ENCODE results near the gene DENND5B.

DENND5B gene

DNA sequence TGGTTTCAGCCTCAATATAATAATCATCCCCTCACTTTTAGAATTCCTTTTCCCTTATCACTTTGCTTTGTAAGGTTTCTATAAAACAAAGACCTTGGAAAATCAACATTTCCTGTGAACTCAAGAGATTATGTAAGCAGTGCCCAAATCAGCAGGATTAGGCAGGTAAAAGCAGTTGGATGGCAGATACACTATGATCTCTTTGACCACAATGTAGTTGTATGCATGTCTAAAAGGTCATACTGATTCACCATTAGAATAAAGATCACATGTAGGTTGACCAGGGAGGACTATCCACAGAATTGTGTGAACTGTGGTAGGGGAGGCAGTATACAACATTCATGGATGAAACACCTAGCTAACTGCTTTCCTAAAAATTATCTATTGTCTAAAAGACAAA is 57.5 kb downstream of the DENND5B start:
- CTCF ChIA-PET: no interaction called here

DNA sequence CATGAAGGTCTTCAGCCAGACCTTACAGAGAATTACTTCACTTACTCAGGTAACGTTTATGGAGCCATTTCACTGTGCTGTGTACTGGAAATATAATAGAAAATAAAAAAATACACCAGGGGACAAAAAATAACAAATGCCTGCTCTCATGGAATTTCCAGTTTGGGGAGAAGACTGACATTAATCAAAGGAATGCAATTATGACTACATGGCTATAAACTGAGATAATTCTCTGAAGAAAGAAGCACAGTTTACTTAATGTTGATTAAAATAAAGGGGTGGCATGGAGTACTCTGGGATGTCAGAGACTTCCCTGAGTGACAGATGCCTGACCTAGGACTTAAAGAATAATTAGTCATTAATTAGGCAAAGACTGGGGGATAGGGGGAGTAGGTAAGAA is 59.0 kb downstream of the DENND5B start:
- no peak overlapping the region for H3K27ac ChIP-seq (ENCODE audit: extremely low read depth, low read depth, low read length)
- CTCF ChIA-PET: no interaction called here
- H3K36me3 ChIP-seq (ENCODE audit: control insufficient read depth in 2 of 2, insufficient read depth in 1 of 2, low read length in 2 of 2): no peaks in the 10 kb centered on the region
- no peaks in the 10 kb centered on the region for H3K9me3 ChIP-seq (ENCODE audit: control insufficient read depth, insufficient read depth, low read depth, low read length)
- H3K4me1 ChIP-seq (ENCODE audit: control insufficient read depth, insufficient read depth, low read length): peaks cover 7% of the 10 kb centered on the region; the same call in 1 of the 2 replicates
- TF ChIP-seq PRDM6 (tag by site-specific recombination; IDR thresholded peaks at IDR 0.05) (0 out of 2 replicates have a peak, but pooled peaks have one; percentile 34), ZNF23 (tag by site-specific recombination; IDR thresholded peaks at IDR 0.05; ENCODE audit: borderline replicate concordance) (no peak), ZEB2 (tag by site-specific recombination; IDR thresholded peaks at IDR 0.05) (no peak), ZNF341 (tag by site-specific recombination; IDR thresholded peaks at IDR 0.05; ENCODE audit: low read depth) (no peak), ZNF350 (tag by site-specific recombination; IDR thresholded peaks at IDR 0.05) (no peak)
- TF ChIP-seq, protein P1, sequence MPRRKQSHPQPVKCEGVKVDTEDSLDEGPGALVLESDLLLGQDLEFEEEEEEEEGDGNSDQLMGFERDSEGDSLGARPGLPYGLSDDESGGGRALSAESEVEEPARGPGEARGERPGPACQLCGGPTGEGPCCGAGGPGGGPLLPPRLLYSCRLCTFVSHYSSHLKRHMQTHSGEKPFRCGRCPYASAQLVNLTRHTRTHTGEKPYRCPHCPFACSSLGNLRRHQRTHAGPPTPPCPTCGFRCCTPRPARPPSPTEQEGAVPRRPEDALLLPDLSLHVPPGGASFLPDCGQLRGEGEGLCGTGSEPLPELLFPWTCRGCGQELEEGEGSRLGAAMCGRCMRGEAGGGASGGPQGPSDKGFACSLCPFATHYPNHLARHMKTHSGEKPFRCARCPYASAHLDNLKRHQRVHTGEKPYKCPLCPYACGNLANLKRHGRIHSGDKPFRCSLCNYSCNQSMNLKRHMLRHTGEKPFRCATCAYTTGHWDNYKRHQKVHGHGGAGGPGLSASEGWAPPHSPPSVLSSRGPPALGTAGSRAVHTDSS (tag by site-specific recombination; IDR thresholded peaks at IDR 0.05): no peak
- POLR2A ChIA-PET: no interaction called here
- no peak overlapping the region for H3K4me3 ChIP-seq (ENCODE audit: low read depth, low read length)

More for the DNA sequence above, 57.5 kb downstream of the DENND5B start:
- POLR2A ChIA-PET: no interaction called here
- Histone ChIP-seq H3K36me3 (ENCODE audit: control insufficient read depth in 2 of 2, insufficient read depth in 1 of 2, low read length in 2 of 2) (no peaks in the 10 kb centered on the region), H3K9me3 (ENCODE audit: control insufficient read depth, insufficient read depth, low read depth, low read length) (no peaks in the 10 kb centered on the region), H3K4me3 (ENCODE audit: low read depth, low read length) (no peak overlapping the region), H3K27ac (ENCODE audit: extremely low read depth, low read depth, low read length) (no peak overlapping the region), H3K4me1 (ENCODE audit: control insufficient read depth, insufficient read depth, low read length) (peaks cover 7% of the 10 kb centered on the region; the same call in 1 of the 2 replicates)
- no peak for TF ChIP-seq ZNF341 (tag by site-specific recombination; IDR thresholded peaks at IDR 0.05; ENCODE audit: low read depth)

GRCh38 chr12:31528095-31528494 is 62.8 kb downstream of the DENND5B start:
- peaks cover 8% of the 10 kb centered on the region for H3K4me1 ChIP-seq (ENCODE audit: control insufficient read depth, insufficient read depth, low read length)
- H3K9me3 ChIP-seq (ENCODE audit: control insufficient read depth, insufficient read depth, low read depth, low read length): no peaks in the 10 kb centered on the region
- H3K4me3 ChIP-seq (ENCODE audit: low read depth, low read length): no peak overlapping the region
- ChIA-PET POLR2A (no interaction called here), CTCF (no interaction called here)
- H3K27ac ChIP-seq (ENCODE audit: extremely low read depth, low read depth, low read length): no peak overlapping the region
- H3K36me3 ChIP-seq (ENCODE audit: control insufficient read depth in 2 of 2, insufficient read depth in 1 of 2, low read length in 2 of 2): no peaks in the 10 kb centered on the region
- no peak for TF ChIP-seq AEBP2 (tag by site-specific recombination; IDR thresholded peaks at IDR 0.05; ENCODE audit: borderline replicate concordance)
- TF ChIP-seq PATZ1 (tag by site-specific recombination; IDR thresholded peaks at IDR 0.05): no peak
- TF ChIP-seq KLF7 (tag by site-specific recombination; IDR thresholded peaks at IDR 0.05; ENCODE audit: borderline replicate concordance): no peak
- TF ChIP-seq ZNF830 (tag by site-specific recombination; IDR thresholded peaks at IDR 0.05; ENCODE audit: low read depth): no peak
- TF ChIP-seq ZNF792 (tag by site-specific recombination; IDR thresholded peaks at IDR 0.05): no peak
- TF ChIP-seq, protein P1 (tag by site-specific recombination; IDR thresholded peaks at IDR 0.05): no peak
- TF ChIP-seq, protein P2, sequence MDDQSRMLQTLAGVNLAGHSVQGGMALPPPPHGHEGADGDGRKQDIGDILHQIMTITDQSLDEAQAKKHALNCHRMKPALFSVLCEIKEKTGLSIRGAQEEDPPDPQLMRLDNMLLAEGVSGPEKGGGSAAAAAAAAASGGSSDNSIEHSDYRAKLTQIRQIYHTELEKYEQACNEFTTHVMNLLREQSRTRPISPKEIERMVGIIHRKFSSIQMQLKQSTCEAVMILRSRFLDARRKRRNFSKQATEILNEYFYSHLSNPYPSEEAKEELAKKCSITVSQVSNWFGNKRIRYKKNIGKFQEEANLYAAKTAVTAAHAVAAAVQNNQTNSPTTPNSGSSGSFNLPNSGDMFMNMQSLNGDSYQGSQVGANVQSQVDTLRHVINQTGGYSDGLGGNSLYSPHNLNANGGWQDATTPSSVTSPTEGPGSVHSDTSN (CRISPR knock-in tag; IDR thresholded peaks at IDR 0.05): no peak
- no peak for TF ChIP-seq ZBTB21 (tag by site-specific recombination; IDR thresholded peaks at IDR 0.05)
- TF ChIP-seq ZNF335 (tag by site-specific recombination; conservative IDR thresholded peaks at IDR 0.05): no peak
- TF ChIP-seq ZBTB44 (tag by site-specific recombination; IDR thresholded peaks at IDR 0.05): no peak
- TF ChIP-seq ZNF169 (tag by site-specific recombination; IDR thresholded peaks at IDR 0.05): no peak
- no peak for TF ChIP-seq ZNF777 (tag by site-specific recombination; IDR thresholded peaks at IDR 0.05; ENCODE audit: borderline replicate concordance)

Measured in HEK293 (cell line).